ENCODE data around the gene SH3GL3.

- TF ChIP-seq SIN3A (IDR thresholded peaks at IDR 0.05; ENCODE audit: borderline replicate concordance, insufficient read depth, low read length) (no peak), REST (IDR thresholded peaks at IDR 0.05; ENCODE audit: insufficient read depth in 1 of 2, low read depth in 2 of 2, low read length in 2 of 2) (no peak), TAF1 (IDR thresholded peaks at IDR 0.05; ENCODE audit: borderline replicate concordance, insufficient read depth, low read length) (no peak), POLR2AphosphoS5 (IDR thresholded peaks at IDR 0.05; ENCODE audit: low read depth, low read length) (no peak)
These were observed 118.0 kb downstream of the SH3GL3 start for GRCh38 chr15:83565138-83565537.

Measured in PFSK-1 (cell line).